GM10248 (cell line): ENCODE results near the gene VSTM1.

ENCODE experiments used
- CTCF ChIA-PET: fragments of 300-600 bp; sonication (Branson Sonifier 250); formaldehyde crosslinking; extraction: SDS; loops from one replicate; lab custom pipeline; 2021; ENCODE audit warnings: antibody characterized with exemption; lab: Yijun Ruan, JAX
- POLR2A ChIA-PET: fragments of 350-650 bp; sonication (Branson Sonifier 250); formaldehyde crosslinking; extraction: SDS; loops from one replicate; lab custom pipeline; 2020; ENCODE audit warnings: antibody characterized with exemption; lab: Yijun Ruan, JAX
- DNase-seq: peaks from one replicate; pipeline ENCODE4 v3.0.0; 2012; ENCODE audit errors: extremely low spot score
- CTCF ChIP-seq: IDR thresholded peaks from 2 replicates; pipeline ENCODE4 v1.5.1; 2012; ENCODE audit warnings: mild to moderate bottlenecking, low read depth; ENCODE audit errors: extremely low read depth, missing control alignments, control extremely low read depth

Gene VSTM1

GRCh38 chr19:54063350-54064116 is at the start of gene VSTM1:
TSS of gene VSTM1 (minus strand) at chr19:54063897. CDS start at chr19:54063777, 120 bp downstream.
- DNase-seq = no peak
- TF ChIP-seq CTCF = no peak
- ChIA-PET POLR2A (no interaction called here), CTCF (no interaction called here)

GRCh38 chr19:54109651-54110050 is 46.0 kb upstream of the VSTM1 start:
- POLR2A ChIA-PET = no interaction called here
- TF ChIP-seq CTCF = no peak
- CTCF ChIA-PET = no interaction called here
- no peak for DNase-seq

GRCh38 chr19:54108496-54108895 is 44.8 kb upstream of the VSTM1 start:
- POLR2A ChIA-PET = no interaction called here
- no peak for TF ChIP-seq CTCF
- DNase-seq = no peak
- CTCF ChIA-PET = no interaction called here

- ChIA-PET CTCF (no interaction called here), POLR2A (no interaction called here)
- no peak for TF ChIP-seq CTCF
- no peak for DNase-seq
Measured at GRCh38 chr19:54107876-54108490, 44.3 kb upstream of the VSTM1 start.

GRCh38 chr19:54106716-54107115 is 43.0 kb upstream of the VSTM1 start:
- ChIA-PET POLR2A (no interaction called here), CTCF (no interaction called here)
- no peak for DNase-seq
- no peak for TF ChIP-seq CTCF

- DNase-seq = no peak
- TF ChIP-seq CTCF = no peak
- POLR2A ChIA-PET = no interaction called here
Measured at GRCh38 chr19:54105796-54106195, 42.1 kb upstream of the VSTM1 start.

More at GRCh38 chr19:54105796-54106195, 42.1 kb upstream of the VSTM1 start:
- CTCF ChIA-PET = interaction anchor here (1.3 kb wide), 1 partner anchor 8 kb away, joined by 3 read pairs; no protein-coding TSS in a partner anchor
